ENCODE data around the gene COLEC12.
A peak's percentile ranks its signal among the peaks of the same experiment; 100 is the strongest.

Gene COLEC12

DNA sequence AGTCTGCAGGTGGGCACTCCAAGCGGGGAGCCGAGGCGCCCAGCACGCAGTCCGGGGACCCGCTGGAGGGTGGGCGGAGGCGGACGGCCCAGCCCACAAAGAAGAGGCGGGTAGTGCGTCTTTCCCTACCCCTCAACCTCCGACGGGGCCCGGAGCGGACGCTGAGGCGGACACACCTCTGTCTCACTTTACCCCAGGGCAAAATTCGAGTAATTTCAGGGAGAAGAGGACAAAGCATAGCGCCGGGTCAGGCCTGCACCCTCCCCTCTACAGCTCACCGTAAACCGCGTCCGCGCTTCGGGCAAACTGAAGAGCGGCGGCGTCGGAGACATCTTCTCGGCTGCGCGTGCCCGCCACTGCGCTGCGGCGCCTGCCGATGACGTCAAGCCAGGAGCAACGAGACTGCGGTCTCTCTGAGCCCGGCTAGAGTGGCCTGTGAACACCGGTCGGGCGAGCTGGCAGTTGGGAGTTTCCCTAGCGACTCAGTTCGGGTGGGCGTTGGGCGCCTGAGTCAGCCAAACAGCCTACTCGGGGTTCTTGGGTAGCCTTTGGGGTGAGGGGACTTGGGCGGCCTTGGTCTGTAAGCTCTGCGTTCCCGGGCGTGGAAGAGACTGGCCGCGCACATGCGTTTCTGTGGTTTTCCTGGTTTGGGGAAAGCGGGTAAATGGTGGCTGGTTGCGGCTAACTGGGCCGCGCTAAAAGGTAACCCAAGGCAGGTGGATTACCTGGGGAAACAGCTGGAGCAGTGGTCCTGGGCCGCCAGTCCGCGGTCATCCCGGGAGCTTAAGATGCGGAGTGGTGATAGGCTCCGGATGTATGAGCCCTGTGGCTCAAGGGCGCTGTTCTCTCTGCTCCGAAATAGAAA lies 232.6 kb downstream of the COLEC12 start, which contains the start of gene THOC1:
Gene THOC1 (minus strand): TSS at position 360 of the 865 bp plus-strand sequence. CDS start 28 bp downstream, at position 332.
- no peaks in the 10 kb centered on the region for H3K9me3 ChIP-seq (ENCODE audit: insufficient read depth, low read depth, low read length)
- H3K79me2 ChIP-seq (ENCODE audit: insufficient read depth, low read length), result peaks cover 39% of the 10 kb centered on the region
- H3K36me3 ChIP-seq (ENCODE audit: insufficient read depth, low read length), result peaks cover 8% of the 10 kb centered on the region; the same call in 1 of the 2 replicates
- H3K4me1 ChIP-seq (ENCODE audit: insufficient read depth, low read length, poor library complexity, severe bottlenecking), result peaks cover 39% of the 10 kb centered on the region
- TF ChIP-seq, protein P1, sequence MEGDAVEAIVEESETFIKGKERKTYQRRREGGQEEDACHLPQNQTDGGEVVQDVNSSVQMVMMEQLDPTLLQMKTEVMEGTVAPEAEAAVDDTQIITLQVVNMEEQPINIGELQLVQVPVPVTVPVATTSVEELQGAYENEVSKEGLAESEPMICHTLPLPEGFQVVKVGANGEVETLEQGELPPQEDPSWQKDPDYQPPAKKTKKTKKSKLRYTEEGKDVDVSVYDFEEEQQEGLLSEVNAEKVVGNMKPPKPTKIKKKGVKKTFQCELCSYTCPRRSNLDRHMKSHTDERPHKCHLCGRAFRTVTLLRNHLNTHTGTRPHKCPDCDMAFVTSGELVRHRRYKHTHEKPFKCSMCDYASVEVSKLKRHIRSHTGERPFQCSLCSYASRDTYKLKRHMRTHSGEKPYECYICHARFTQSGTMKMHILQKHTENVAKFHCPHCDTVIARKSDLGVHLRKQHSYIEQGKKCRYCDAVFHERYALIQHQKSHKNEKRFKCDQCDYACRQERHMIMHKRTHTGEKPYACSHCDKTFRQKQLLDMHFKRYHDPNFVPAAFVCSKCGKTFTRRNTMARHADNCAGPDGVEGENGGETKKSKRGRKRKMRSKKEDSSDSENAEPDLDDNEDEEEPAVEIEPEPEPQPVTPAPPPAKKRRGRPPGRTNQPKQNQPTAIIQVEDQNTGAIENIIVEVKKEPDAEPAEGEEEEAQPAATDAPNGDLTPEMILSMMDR (conservative IDR thresholded peaks at IDR 0.05; ENCODE audit: low read length), result no peak
- TF ChIP-seq EZH2phosphoT487 (IDR thresholded peaks at IDR 0.05; ENCODE audit: borderline replicate concordance), result no peak
- no peaks in the 10 kb centered on the region for H3F3A ChIP-seq (ENCODE audit: low read depth)
- peaks cover 6% of the 10 kb centered on the region for H4K20me1 ChIP-seq (ENCODE audit: insufficient read depth, low read length, poor library complexity, severe bottlenecking)
- H3K4me2 ChIP-seq (ENCODE audit: low read depth, low read length, poor library complexity, severe bottlenecking), result peak within 1 kb of the TSS; percentile 89
- no peaks in the 10 kb centered on the region for H3K9me2 ChIP-seq (replicated peaks; ENCODE audit: low read depth, low read length)
- peak within 1 kb of the TSS; percentile 90 for H3K9ac ChIP-seq (ENCODE audit: low read depth, low read length, poor library complexity, severe bottlenecking)
- peak within 1 kb of the TSS; percentile 80 for H3K4me3 ChIP-seq (ENCODE audit: low read length, poor library complexity, severe bottlenecking)
- peak within 1 kb of the TSS; percentile 83 for H2AFZ ChIP-seq (ENCODE audit: low read length)
- H3K27me3 ChIP-seq (ENCODE audit: insufficient read depth, low read length, poor library complexity, severe bottlenecking), result no peaks in the 10 kb centered on the region

DNA sequence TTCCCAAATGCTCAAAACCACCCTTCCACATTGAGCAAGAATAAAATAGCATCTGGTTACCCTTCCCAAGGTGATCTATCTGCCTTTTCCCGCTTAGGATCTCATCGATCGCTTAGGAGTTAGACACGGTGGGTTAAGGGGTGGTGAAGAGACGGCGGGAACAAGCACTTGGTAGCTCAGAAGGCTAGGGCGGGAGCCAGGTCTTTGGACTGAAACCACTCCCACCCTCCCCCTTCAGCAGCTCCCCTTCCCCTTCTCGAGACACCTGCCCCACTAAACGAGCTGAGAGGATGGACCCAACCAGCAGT lies 233.2 kb downstream of the COLEC12 start:
- H3K79me2 ChIP-seq (ENCODE audit: insufficient read depth, low read length), result peaks cover 39% of the 10 kb centered on the region
- H3K9ac ChIP-seq (ENCODE audit: low read depth, low read length, poor library complexity, severe bottlenecking), result peak overlapping the region; percentile 90
- peaks cover 39% of the 10 kb centered on the region for H3K4me1 ChIP-seq (ENCODE audit: insufficient read depth, low read length, poor library complexity, severe bottlenecking)
- no peaks in the 10 kb centered on the region for H3K9me3 ChIP-seq (ENCODE audit: insufficient read depth, low read depth, low read length)
- H4K20me1 ChIP-seq (ENCODE audit: insufficient read depth, low read length, poor library complexity, severe bottlenecking), result peaks cover 6% of the 10 kb centered on the region
- H3F3A ChIP-seq (ENCODE audit: low read depth), result no peaks in the 10 kb centered on the region
- no peaks in the 10 kb centered on the region for H3K27me3 ChIP-seq (ENCODE audit: insufficient read depth, low read length, poor library complexity, severe bottlenecking)
- H2AFZ ChIP-seq (ENCODE audit: low read length), result peak overlapping the region; percentile 83
- H3K9me2 ChIP-seq (replicated peaks; ENCODE audit: low read depth, low read length), result no peaks in the 10 kb centered on the region
- TF ChIP-seq, protein P1 (conservative IDR thresholded peaks at IDR 0.05; ENCODE audit: low read length), result no peak
- peak overlapping the region; percentile 80 for H3K4me3 ChIP-seq (ENCODE audit: low read length, poor library complexity, severe bottlenecking)
- H3K4me2 ChIP-seq (ENCODE audit: low read depth, low read length, poor library complexity, severe bottlenecking), result peak overlapping the region; percentile 89
- peaks cover 8% of the 10 kb centered on the region; the same call in 1 of the 2 replicates for H3K36me3 ChIP-seq (ENCODE audit: insufficient read depth, low read length)
